ELR (cell line): ENCODE data around the gene TMOD3.
"Not testable (repeated sequence)": the region's sequence is repeated elsewhere in the genome, so short reads cannot be mapped to it uniquely, and the experiment has no call there.

Source experiments
- DNase-seq: peaks from one replicate; pipeline ENCODE4 v3.0.0-alpha.2; 2015; ENCODE audit warnings: low read depth

The TMOD3 gene

DNA sequence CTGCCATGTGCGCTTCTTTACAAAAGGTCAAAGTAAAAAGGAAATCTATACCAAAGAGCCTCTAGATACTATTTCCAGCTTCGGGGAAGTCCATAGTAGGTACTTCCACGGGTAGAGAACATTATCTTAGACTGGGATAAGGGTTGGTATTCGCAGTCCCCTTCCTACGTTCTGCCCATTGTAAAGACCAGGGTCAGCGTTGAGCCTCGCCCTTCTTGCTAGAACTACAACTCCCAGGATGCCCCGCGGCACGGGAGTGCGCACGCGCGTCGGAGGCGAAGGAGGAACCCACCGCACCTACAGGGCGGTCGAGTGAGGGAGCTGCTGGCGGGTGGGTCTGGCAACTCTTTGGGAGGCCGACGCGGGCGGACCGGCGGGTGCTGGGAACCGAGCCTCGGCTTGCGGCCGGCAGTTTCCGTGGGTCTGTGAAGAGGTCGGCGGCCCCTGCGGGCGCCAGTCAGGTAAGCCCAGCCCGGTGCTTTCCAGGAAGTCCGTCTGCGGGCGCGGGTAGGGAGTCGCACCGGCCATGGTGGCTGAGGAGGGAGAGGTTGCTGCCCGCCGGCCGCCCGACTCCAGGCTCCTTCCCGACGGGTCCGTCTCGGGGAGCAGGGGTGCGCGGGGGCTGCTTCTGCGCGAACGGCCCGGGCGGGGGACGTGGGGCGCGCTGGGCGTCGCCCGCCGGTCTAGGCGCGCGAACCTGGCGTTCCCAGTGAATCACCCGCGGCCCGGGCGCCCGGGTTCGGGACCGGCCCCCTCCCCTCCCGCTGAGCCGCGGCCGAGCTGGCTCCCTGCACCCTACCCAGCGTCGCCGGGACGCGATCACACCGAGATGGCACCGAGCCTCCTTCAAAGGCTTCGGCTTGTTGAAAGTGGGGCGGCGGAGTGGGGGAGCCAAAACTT lies at the start of gene TMOD3:
TSS of gene TMOD3 (plus strand) at position 278 of the 900 bp plus-strand sequence. CDS start 33,232 bp downstream, outside the sequence.
- peak; percentile 90 for DNase-seq

DNA sequence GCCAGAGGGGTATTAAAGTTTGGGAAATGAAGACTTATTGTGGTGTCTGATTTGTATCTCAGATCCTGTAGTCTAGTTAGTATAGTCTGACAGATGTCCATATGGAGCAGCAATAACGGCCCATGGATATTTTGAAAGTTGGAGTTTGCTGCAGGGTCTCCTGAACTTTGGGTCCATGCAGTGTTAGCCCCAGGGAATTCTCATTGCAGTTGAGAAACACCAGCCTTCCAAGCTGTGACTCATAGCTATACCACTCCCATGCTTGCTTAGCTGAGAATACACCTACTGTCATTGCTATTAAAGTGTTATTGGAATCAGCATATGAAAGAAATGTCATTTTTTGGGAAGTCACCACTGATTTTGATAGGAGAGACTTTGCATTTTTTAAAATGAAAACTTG lies 48.8 kb upstream of the TMOD3 start:
- DNase-seq, result peak; percentile 46

DNA sequence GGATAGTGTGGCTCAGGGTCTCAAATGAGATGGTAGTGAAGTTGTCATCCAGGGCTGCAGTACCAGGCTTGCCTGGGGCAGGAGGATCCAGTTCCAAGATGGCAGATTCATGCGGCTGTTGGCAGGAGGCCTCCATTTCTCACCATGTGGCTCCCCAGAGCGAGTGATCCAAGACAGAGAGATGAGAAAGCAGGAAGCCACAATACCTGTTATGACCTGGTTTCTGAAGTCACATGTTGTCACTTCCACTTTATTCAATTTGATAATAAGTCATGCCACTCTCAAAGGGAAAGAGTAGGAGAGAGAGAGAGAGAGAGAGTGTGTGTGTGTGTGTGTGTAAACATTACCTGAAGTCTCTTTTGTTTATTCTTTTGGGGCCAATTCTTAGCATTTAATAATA lies 47.9 kb upstream of the TMOD3 start:
- DNase-seq, result no peak

DNA sequence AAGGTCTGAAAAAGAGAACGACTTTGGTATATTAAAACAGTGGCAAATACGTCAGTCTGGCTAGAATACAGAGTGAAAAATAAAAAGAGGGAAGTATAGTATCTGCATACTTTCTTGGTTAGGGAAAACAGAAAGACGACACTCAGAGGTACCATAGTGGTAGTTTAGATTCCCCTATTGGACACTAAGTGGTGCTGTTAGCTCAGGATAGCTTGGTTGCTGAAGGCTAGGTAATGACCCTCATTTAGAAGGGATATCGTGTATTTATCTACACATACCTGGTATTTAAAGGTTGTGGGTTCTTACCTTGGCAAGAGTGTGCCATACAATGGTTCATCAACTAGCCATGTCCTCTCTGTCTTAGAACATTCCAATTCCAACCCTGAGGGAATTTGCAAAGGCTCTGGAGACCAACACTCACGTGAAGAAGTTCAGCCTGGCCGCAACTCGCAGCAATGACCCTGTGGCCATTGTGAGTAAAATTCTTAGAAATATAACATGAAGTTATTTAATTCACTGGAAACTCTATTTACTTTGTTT lies 47.0 kb upstream of the TMOD3 start:
- DNase-seq, result peak; percentile 58

DNA sequence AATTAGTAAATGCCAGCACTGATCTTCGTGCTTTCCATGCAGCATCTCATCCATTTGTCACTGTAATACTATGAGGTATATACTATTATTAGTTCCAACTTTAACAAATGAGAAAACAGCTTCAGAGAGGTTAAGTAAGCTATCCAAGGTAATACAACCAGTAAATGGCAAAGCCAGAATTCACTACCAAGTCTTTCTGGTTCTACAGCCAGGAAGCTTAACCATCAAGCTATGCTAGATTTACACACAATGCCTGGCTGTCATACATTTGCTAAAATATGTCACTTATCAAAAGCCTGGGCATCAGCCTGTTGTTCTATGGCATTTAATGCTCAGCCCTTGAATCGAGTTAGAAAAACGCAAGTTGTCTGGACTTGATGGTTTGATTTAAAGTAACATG lies 45.5 kb upstream of the TMOD3 start:
- no peak for DNase-seq

DNA sequence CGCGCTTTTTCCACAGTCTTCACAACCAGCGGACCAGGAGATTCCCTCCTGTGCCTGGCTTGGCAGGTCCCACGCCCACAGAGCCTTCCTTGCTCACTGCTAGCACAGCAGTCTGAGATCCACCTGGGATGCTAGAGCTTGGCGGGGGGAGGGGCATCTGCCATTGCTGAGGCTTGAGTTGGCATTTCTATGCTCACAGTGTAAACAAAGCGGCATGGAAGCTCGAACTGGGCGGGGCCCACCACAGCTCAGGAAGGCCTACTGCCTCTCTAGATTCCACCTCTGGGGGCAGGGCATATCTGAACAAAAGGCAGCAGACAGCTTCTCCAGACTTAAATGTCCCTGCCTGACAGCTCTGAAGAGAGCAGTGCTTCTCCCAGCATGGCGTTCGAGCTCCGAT lies 42.3 kb upstream of the TMOD3 start:
- peak; percentile 29 for DNase-seq

DNA sequence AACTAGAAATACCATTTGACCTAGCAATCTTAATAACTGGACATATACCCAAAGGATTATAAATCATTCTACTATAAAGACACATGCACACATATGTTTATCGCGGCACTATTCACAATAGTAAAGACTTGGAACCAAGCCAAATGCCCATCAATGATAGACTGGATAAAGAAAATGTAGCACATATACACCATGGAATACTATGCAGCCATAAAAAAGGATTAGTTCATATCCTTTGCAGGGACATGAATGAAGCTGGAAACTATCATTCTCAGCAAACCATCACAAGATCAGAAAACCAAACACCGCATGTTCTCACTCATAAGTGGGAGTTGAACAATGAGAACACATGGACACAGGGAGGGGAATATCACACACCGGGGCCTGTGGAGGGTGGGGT lies 37.0 kb upstream of the TMOD3 start:
- DNase-seq, result not testable (repeated sequence)

DNA sequence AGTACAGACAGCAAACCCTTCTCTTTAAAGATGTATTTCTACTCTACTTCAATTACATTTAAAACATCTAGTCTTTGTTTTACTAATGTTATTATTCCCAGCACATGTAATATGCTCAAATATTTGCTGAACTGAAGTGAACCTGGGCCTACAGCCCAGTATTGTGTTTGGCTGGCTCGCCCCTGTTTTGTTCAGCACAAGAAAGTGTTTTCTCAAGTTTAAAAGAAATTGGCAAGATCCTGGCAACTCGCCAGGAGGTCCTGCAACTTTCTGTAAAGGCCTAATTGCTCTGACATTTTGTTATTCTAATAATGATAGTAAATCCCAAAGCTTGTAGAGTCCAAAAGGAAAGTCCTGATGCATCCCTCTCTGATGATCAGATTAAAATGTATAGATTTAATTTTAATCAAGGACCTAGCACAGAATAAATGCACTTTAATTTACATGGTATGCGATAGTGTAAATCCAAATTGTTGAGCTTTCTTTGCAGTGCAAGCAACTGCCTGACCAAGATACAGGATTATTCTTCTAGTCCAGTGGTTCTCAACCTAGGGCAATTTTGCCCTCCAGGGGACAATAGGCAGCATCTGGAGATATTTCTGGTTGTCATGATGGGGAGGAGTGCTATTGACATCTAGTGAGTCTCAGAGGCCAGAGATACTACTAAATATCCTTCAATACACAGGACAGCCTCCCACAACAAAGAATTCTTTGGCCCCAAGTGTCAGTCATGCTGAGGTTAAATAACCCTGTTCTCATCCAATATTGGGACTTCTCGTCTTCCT lies 35.7 kb upstream of the TMOD3 start:
- no peak for DNase-seq

DNA sequence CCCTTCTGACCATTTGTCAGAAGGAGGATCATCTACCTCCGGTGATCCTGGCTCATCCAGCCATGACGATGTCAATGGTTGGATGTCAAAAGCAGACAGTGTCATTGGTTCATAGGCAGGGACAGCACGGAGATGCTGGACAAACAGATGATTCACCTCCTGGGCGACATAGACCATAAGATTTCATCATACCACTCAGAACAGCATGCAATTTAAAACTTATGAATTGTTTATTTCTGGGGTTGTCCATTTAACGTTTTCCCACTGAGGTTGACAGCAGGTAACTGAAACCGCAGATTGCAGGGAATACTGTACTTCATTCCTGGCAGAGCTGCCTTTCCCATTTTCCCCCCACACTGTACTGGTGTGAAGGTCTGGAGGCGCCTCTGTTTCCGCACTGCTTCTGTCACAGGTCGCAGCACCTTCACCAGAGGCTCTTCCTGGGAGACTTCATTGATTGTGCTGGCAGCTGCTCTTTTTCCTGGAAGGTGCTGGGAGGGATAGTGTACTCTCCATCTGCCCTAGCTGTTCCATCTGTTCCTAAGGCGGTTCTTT lies 32.5 kb upstream of the TMOD3 start:
- DNase-seq, result peak; percentile 30

DNA sequence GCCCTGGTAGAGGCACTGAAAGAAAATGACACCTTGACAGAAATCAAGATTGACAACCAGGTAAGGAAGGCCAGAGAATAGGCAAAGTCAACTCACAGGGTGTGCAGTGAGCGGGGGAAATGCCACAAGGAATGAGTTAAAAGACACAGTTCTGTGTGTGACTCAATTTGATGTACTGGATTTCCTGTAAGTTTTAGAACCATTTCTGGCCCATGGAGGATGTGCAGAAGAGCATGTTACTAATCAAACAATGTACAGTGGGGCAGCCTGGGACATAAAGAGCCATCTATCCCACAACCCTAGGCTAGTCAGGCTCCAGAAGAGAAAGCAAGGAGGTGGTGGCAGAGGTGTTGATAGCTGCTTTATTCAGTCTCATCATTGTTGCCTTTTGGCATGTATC lies 31.2 kb upstream of the TMOD3 start:
- DNase-seq, result peak; percentile 4

DNA sequence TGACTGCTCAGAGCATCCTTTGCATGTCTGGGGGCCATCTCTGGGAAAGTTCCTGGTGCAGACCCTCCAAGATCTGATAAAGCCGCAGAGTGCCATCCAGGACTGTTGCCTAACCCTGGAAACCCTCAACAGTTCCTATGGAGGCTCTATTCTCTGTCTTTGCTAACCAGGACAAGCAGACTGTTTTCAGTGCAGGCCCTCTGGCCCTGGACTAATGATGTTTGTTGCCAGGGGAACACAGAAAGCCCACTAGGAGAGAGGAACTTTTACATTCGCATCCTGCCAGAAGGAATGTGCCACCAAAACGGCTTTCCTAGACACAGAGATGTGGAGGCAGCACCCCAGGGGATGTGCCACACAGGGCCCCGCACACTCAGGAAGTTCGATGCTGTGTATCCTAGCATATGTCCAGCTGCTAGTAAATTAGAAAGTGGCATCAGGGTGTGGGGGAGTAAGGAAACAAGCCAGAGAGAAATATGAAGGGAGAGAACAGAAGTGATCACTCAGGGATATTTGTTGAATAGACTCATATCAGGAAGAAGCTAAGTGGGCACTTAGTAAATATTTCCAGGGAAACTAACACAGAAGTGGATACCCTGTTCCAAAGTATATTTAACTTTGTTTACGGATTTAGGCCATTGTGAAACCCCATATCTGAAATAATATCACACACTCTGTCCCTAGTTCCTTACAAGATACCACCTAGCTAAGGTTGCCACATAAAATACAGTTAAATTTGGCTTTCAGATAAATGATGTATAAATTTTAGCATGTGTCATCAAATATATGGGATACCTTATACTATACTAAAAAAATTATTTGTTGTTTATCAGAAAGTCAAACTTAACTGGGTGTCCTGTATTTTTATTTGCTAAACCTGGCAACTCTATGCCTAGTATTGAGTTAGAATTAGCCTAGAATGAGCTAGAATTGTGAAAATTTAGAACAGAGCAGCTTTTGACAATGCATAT lies 29.9 kb upstream of the TMOD3 start:
- no peak for DNase-seq

DNA sequence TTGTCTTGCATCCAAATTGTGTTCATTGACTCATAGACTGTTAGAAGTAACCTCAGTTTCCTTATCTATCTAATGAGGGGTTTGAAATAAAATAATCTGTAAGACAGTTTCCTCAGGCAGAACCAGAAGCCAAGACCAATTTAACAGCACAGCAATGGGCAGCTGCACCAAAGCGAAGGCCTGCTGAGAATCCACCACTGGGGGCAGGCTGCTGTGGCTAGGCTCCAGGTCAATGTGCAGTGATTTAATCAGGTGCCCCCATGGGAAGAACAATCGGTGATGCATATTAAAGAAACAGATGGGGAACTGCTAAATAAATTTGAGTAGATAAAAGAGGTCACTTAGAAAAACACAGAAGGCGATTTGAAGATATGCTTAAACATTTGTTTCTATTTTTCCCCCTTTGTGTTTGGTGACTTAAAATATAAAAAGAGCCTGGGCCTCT lies 28.0 kb upstream of the TMOD3 start:
- DNase-seq, result peak; percentile 52

DNA sequence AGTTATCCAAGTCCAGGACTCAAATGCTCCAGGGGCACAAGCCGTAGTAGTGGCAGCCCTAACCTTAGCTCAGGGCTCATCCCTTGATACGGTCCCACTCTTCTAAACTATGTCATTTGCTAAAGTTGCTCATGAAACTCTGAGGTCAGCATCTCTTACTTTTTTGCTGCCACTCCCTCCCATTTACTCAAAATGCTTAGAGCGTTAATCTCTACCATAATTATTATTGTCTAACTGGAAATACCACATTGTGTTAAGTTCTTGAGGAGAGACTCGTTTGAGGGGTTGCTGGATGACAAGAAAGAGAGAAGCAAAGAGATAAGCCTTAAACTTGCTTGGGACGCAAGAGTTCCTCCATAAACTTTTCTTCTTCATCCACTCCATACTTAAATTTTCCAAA lies 26.9 kb upstream of the TMOD3 start:
- no peak for DNase-seq

DNA sequence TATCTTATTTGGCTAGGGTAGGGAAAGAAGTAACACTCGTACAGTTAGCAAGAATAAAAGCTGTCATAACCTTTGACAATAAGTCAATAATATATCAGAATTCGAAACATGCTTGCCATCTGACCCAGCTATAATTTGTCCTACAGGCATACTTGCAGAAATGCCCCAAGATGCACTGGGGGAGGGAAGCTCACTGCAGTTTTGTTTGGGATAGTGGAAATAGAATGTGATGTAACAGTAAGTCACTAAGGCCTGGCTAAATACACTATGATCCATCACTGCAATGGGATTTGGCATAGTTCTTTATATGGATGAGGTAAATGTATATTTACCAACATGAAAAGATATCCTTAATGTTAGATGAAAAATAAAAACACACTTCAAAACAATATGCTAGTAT lies 25.5 kb upstream of the TMOD3 start:
- DNase-seq, result peak; percentile 13

DNA sequence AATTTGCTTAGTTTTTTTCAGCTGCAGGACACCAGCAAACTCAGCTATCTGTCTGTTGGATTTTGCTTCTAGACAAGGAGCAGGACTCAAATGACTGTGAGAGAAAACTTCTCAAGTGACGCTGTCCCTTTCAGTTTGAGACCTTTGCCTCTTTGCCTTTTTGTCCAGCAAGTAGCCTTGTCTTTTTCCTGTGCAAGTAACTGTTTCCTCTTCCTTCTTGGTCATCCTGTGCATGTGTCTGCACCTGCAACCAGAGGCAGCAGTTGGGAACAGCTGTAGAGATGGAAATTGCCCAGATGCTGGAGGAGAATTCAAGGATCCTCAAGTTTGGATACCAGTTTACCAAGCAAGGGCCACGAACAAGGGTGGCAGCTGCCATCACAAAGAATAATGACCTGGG lies 23.3 kb upstream of the TMOD3 start:
- no peak for DNase-seq

DNA sequence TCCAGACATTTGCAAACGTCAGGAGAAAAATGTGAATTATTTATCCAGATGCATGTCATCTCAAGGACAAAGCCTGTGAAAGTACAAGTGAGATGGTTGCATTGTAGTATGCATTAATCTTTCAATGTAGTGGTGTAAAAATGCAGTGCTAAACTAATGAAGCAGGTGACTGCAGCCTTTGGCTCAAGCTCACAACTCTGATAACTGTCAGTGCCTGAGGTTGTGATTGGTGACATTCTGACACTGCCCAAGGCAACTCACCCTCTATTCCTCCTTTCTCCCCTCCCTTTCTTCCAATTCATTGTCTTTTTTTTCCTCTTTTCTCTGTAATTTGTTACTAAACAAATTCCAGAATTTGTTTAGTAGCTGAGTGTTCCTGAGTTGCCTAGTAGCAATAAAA lies 20.0 kb upstream of the TMOD3 start:
- no peak for DNase-seq

DNA sequence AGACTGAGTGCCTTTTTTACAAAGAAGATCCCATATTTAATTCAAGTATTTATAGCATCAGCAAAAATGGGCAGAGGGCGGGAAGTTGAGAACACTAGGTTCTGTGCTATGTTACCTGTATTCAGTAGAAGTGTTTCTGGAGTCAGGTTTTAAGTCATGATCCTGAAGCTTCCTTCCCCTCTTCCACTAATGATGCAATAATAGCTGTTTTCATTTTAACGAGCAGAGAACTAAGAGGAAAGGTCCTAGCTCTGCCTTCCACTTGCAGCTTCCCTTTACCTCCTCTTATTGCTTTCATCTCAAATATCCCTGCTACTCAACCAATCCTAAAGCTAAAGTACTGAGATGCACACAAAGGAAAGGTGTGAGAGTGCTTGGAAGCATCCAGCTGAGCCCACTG lies 16.9 kb upstream of the TMOD3 start:
- no peak for DNase-seq

DNA sequence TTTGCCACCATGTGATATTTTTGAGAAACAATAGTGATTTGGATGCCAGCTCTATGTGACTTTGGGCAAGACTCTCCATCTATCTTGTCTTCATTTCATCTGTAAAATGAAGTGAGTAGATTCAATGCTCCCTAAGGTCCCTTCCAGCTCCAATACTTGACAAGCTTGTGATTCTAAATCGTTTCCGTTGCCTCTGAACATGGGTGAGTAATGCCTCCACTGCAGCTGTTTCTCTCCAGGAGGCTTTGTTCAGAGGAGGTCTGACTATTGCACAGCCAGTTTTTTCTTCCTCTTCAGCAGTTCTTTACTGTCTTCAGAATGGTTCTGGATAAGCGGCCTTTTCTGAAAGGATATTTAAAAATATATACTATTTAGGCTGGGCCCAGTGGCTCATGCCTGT lies 14.8 kb upstream of the TMOD3 start:
- DNase-seq, result no peak

DNA sequence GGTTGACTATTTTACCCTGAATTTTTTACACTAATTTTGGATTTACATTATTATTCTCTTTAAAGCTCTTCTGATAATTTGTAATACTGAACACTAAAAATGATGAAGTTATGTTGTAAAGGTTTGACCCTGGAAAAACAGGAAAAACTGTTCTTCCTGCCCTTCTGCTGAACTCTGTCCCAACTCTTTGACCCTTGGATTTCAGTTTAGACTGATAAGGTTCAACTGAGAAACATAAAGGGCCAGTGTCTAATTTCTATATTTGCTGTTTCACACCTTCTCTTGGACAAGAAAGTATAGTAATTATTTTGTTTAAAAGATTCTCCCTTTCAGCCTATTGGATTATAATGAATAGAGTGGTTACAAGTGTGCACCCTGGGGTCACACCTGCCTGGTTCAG lies 12.8 kb upstream of the TMOD3 start:
- DNase-seq, result no peak

DNA sequence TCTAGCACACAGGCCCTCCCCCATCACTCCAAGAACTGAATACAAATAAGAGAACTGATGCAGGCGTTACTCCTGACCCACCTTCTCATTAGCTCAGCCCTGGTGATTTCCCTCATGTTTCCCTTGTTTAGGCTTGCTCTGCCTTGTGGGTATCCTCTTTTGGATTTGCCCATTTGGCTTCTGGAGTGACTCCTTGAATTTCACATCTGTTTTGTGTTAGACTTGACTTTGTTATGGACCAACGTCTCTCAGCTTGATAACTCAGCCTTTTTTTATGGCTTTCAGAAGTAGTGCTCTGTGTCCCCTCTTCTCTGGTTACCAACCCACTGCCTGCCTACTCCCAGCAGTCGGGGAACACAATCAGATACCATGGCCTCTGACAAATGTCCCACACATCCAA lies 11.3 kb upstream of the TMOD3 start:
- DNase-seq, result no peak

DNA sequence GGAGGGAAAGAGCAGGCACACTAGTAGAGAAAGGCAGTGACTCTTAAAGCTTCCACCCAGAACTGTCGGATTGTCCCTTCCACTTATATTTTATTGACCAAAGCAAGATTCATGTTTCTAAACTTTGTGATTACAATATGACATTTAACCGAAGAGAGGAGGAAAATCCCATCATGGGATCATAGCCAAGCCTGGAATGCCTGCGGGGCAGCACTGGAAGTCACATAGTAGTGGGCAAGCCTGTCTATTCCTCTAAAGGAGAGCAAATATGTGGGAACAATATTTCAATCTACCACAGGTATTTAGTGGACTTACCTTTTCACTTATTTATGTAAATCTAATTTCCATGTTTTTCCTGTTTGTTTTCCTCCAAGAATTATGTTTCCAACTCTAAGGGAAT lies 3.8 kb upstream of the TMOD3 start:
- DNase-seq, result no peak
